Measurements from ENCODE around the gene KDM2A.

Gene KDM2A

DNA sequence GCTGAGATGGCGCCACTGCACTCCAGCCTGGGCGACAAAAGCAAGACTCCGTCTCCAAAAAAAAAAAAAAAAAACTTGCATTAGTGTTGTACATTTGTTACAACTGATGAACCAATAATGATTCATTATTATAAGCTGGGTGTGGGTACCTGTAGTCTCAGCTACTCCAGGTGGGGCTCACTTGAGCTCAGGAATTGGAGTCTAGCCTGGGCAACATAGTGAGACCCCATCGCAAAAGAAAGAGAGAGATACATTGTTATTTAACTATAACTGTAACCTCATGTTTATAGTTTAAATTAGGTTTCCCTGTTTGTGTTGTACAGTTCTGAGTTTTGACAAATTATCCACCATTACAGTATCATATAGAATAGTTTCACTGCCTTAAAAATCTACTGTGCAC is 38.6 kb downstream of the KDM2A start:
- H3K4me3 ChIP-seq (ENCODE audit: low read depth, low read length): no peak overlapping the region
- TF ChIP-seq, protein P1, sequence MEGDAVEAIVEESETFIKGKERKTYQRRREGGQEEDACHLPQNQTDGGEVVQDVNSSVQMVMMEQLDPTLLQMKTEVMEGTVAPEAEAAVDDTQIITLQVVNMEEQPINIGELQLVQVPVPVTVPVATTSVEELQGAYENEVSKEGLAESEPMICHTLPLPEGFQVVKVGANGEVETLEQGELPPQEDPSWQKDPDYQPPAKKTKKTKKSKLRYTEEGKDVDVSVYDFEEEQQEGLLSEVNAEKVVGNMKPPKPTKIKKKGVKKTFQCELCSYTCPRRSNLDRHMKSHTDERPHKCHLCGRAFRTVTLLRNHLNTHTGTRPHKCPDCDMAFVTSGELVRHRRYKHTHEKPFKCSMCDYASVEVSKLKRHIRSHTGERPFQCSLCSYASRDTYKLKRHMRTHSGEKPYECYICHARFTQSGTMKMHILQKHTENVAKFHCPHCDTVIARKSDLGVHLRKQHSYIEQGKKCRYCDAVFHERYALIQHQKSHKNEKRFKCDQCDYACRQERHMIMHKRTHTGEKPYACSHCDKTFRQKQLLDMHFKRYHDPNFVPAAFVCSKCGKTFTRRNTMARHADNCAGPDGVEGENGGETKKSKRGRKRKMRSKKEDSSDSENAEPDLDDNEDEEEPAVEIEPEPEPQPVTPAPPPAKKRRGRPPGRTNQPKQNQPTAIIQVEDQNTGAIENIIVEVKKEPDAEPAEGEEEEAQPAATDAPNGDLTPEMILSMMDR (IDR thresholded peaks at IDR 0.05; ENCODE audit: insufficient read depth, low read depth, low read length, missing control alignments): no peak
- DNase-seq (ENCODE audit: low read depth): no peak

DNA sequence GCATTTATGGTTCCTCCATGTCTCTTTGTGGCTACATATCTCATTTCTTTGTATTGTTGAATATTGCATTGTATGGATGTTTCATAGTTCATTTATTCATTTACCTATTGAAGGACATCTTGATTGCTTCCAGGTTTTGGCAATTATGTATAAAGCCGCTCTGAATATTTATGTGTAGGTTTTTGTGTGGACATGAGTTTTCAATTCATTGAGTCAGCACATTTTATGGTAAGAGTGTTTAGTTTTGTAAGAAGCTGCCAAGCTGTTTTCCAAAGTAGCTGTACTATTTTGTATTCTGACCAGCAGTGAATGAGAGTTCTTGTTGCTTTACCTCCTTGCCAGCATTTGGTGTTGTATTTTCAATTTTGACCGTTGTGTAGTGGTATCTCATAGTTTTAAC is 39.2 kb downstream of the KDM2A start:
- DNase-seq (ENCODE audit: low read depth): no peak
- TF ChIP-seq, protein P1 (IDR thresholded peaks at IDR 0.05; ENCODE audit: insufficient read depth, low read depth, low read length, missing control alignments): no peak
- no peak overlapping the region for H3K4me3 ChIP-seq (ENCODE audit: low read depth, low read length)

DNA sequence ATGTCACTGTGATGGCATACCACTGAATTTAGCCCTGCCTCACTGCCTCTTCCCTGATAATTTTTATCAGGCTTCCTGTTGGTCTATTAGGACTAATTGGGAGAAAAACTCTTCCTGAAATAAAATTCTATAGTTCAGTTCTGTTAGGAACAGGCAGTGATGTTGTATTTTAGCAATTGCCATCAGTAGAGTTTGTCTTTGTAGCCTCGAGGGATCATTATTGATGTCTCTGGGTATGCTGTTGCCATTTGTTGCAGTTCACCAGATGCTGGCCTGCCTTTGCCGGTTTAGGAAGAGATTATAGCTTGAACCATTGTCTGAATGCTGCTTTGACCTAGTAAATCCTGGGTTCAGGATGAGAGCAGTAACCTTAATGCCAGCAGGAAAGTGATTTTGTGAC is 41.0 kb downstream of the KDM2A start:
- no peak for DNase-seq (ENCODE audit: low read depth)

DNA sequence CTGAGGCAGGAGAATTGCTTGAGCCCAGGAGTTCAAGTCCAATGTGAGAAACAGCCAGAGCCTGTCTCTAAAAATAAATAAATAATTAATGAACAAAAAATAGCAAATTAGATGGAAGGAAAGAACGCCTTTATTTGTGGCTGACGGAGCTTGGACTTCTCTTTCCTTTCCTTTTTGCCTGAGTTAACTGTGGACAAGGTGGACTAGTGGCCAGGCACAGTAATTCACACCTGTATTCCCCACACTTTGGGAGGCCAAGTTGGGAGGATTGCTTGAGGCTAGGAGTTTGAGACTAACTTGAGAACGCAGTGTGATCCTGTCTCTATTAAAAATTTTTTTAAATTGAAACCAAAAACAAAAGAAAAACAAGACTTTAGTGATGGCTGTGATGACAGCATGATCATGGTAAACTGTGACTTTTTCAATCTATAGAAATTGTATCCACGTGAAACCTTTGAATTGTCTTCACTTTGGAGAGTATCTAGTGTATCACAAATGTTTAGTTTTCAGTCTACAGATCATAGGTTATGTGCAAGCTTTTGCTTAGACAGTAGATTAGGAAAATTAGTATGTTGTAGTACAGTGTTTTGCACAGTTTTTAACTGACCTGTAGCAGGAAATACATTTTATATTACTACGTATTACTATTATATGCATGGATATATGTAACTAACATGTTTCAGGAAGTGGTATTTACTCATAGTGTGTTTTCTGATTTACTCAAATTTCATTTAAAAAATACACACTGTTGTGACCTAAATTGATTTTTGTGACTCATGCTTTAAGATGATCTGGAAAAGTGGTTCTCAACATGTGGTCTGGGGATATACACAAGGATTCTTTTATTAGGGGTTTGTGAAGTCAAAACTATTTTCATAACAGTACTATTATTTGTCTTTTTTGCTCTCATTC is 42.1 kb downstream of the KDM2A start:
- H3K4me3 ChIP-seq (ENCODE audit: low read depth, low read length): no peak overlapping the region
- TF ChIP-seq, protein P1 (IDR thresholded peaks at IDR 0.05; ENCODE audit: insufficient read depth, low read depth, low read length, missing control alignments): no peak
- peak; percentile 23 for DNase-seq (ENCODE audit: low read depth)

More for the DNA sequence above, 41.0 kb downstream of the KDM2A start:
- no peak overlapping the region for H3K4me3 ChIP-seq (ENCODE audit: low read depth, low read length)
- TF ChIP-seq, protein P1 (IDR thresholded peaks at IDR 0.05; ENCODE audit: insufficient read depth, low read depth, low read length, missing control alignments): no peak

DNA sequence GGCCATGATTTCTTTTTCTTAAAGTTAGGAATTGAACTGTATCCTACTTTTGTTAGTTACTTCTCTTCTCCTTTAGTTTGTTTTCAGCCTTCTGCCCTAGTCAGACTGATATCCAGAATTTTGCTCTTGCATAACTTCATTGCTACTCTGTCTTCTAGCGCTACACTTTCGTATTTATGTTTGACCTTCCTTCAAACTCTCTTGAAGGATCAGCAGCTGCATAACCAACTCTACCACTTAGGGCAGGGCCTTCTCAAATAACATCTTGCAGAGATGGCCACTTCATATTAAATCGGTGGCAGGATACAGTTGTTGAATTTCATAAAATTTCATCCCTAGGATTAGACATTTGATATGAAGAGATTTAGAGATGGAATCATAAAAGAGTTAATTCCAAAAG is 43.9 kb downstream of the KDM2A start:
- TF ChIP-seq, protein P1 (IDR thresholded peaks at IDR 0.05; ENCODE audit: insufficient read depth, low read depth, low read length, missing control alignments): no peak
- no peak for DNase-seq (ENCODE audit: low read depth)
- no peak overlapping the region for H3K4me3 ChIP-seq (ENCODE audit: low read depth, low read length)

DNA sequence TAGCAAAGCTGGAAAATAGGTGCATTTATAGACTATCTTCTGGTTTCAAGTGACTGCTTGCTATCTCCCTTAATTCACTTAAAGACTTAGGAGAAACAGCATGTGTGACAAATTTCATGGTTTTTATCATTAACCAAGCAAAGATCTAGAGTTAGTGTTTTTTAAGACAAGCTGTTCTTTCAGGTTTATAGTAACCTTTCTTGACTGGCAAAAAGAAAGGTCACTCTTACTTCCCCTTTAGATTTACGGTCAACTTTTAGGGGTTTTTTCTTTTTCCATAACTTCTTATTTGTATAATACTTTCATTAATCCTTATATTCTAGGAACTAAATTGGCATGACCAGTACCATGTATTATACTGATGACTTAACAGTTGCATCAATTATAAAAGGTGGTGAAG is 46.6 kb downstream of the KDM2A start:
- no peak overlapping the region for H3K4me3 ChIP-seq (ENCODE audit: low read depth, low read length)
- TF ChIP-seq, protein P1 (IDR thresholded peaks at IDR 0.05; ENCODE audit: insufficient read depth, low read depth, low read length, missing control alignments): no peak
- DNase-seq (ENCODE audit: low read depth): no peak
